Right lobe of liver (tissue), 6 donors: ENCODE results near the gene ATP4A. TPM values are rescaled to one million over a fixed set of nuclear protein-coding genes. Genes with fewer than 3 reads are reported as not detected.

Source experiments
- ATAC-seq, 4 donors: fragments of 200-7000 bp; cut with Tn5 transposase; one replicate each; pipeline ENCODE4 v1.9.1; 2020; ENCODE audit warnings: mild to moderate bottlenecking in 4 of 4, moderate library complexity in 4 of 4
- DNase-seq, 3 donors: peaks; one replicate each; pipeline ENCODE4 v3.0.0-alpha.2; 2020
- H3K27ac ChIP-seq, 3 donors: fragments of 200-600 bp; one replicate each; pipeline ENCODE4 v1.8.0; 2022
- H3K27me3 ChIP-seq, 2 donors: fragments of 200-600 bp; one replicate each; pipeline ENCODE4 v1.8.0; 2022
- H3K36me3 ChIP-seq, 4 donors: fragments of 200-600 bp; sonication (generic) in 1 of 4; one replicate each; pipeline versions ENCODE4 v1.5.1 to v1.8.0; 2017 to 2022; ENCODE audit warnings: control low read depth in 1 of 4
- H3K4me1 ChIP-seq, 4 donors: fragments of 200-600 bp; sonication (generic) in 1 of 4; one replicate each; pipeline versions ENCODE4 v1.5.1 to v1.8.0; 2017 to 2022; ENCODE audit warnings: control low read depth in 1 of 4
- H3K4me3 ChIP-seq, 3 donors: fragments of 200-600 bp; one replicate each; pipeline ENCODE4 v1.8.0; 2022
- H3K9me3 ChIP-seq, 4 donors: fragments of 200-600 bp; sonication (generic) in 1 of 4; one replicate each; pipeline versions ENCODE4 v1.5.1 to v1.8.0; 2017 to 2022; ENCODE audit warnings: control low read depth in 1 of 4
- POLR2A ChIP-seq: fragments of 450-650 bp; IDR thresholded peaks from one replicate; pipeline ENCODE4 v1.6.1; 2017; ENCODE audit warnings: antibody characterized with exemption, mild to moderate bottlenecking
- WGBS: methylation state at CpG from one replicate; pipeline ENCODE4 v1.1.6; 2018; ENCODE audit warnings: low coverage, low lambda C conversion rate; ENCODE audit not compliant: insufficient coverage; ENCODE audit errors: missing lambda C conversion rate; 5-methylcytosine and 5-hydroxymethylcytosine counted together
- intact Hi-C, 2 donors: fragments of 100-400 bp; cut with DNase I; formaldehyde crosslinking; loops; one replicate each; pipeline versions ENCODE4 v1.11.2 to v1.14.1; 2022
- total RNA-seq, 6 experiments: library from RNA; depleted of rRNA in 2 of 6; stranded (reverse); fragments of >200 nt in 2 of 6; fragmentation: NEBNext Ultra II Directional in 3 of 6; extraction: Animal tissue kit (Norgen Biotek cat#: 25700) in 3 of 6; gene quantifications; one replicate each; pipeline versions ENCODE4 v1.1.0 to v1.2.4, GENCODE V29; 2016 to 2023
- TF ChIP-seq, protein P1 (sequence below), 4 donors: fragments of 200-600 bp in 3 of 4; fragments of 450-650 bp in 1 of 4; IDR thresholded peaks; one replicate each; pipeline versions ENCODE4 v1.5.1 to v1.8.0; 2016 to 2022; ENCODE audit warnings: antibody characterized with exemption in 4 of 4, mild to moderate bottlenecking in 2 of 4
- donor health status: DM: no; HTN: yes; CAD: no.
- donor health status: DM: no; HTN: no; CAD: no.
- donor health status: DM: no; HTN: no; CAD: no.
- donor health status: DM: no; HTN: yes; CAD: no.
- donor health status: DM: no; HTN: yes; CAD: no.

Gene ATP4A
- total RNA-seq, 6 experiments from 2014 or later, result 0.06 TPM; not detected in 5

DNA sequence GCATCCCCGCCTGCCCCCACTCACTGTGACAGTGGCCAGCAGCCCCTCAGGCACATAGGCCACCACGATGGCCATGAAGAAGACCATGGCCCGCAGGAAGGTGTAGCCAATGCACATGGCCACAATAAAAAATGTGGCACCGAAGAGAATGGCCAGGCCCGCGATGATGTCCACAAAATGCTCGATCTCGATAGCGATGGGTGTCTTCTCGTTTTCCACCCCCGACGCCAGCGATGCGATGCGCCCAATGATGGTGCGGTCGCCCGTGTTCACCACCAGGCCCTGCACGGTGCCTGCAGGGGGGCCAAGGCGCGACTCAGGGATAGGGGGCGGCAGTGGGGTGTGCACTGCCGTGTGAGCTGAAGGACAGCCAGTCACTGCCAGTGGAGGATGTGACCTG, 3.7 kb downstream of the ATP4A start:
- H3K9me3 ChIP-seq, result no peaks in the 10 kb centered on the region
- no peak for ATAC-seq
- 70% methylated on average over 4 of the region's 23 CpGs for WGBS
- H3K27me3 ChIP-seq, result no peaks in the 10 kb centered on the region
- H3K27ac ChIP-seq, result no peak overlapping the region
- no peak overlapping the region for H3K4me3 ChIP-seq
- H3K4me1 ChIP-seq, result no peaks in the 10 kb centered on the region
- intact Hi-C loops, result no loop called here
- no peaks in the 10 kb centered on the region for H3K36me3 ChIP-seq
- DNase-seq, result no peak
- no peak for TF ChIP-seq POLR2A
- TF ChIP-seq, protein P1, sequence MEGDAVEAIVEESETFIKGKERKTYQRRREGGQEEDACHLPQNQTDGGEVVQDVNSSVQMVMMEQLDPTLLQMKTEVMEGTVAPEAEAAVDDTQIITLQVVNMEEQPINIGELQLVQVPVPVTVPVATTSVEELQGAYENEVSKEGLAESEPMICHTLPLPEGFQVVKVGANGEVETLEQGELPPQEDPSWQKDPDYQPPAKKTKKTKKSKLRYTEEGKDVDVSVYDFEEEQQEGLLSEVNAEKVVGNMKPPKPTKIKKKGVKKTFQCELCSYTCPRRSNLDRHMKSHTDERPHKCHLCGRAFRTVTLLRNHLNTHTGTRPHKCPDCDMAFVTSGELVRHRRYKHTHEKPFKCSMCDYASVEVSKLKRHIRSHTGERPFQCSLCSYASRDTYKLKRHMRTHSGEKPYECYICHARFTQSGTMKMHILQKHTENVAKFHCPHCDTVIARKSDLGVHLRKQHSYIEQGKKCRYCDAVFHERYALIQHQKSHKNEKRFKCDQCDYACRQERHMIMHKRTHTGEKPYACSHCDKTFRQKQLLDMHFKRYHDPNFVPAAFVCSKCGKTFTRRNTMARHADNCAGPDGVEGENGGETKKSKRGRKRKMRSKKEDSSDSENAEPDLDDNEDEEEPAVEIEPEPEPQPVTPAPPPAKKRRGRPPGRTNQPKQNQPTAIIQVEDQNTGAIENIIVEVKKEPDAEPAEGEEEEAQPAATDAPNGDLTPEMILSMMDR (IDR thresholded peaks at IDR 0.05), result no peak

DNA sequence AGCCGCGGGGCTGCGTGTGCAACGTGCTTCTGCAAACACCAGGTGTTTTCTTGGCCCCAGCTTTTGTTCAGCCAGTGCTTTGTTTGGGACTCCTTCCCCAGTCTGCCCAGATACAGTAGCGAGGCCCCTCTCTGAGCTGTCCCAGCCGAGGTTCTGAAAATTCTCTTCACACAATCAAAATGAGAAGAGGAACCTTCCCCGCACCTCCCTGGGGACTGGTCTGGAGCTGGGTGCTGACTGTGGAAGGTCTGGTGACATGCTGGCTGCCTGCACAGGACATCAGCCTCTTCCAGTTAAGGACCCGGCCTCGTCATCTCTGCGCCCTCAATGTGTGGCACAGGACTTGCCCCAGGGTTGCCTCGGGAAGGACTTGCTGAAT, 4.2 kb downstream of the ATP4A start:
- no peak for ATAC-seq
- H3K4me1 ChIP-seq, result no peaks in the 10 kb centered on the region
- H3K36me3 ChIP-seq, result no peaks in the 10 kb centered on the region
- WGBS, result 48% methylated on average over 7 of the region's 11 CpGs
- H3K4me3 ChIP-seq, result no peak overlapping the region
- intact Hi-C loops, result no loop called here
- no peak for DNase-seq
- H3K27me3 ChIP-seq, result no peaks in the 10 kb centered on the region
- H3K9me3 ChIP-seq, result no peaks in the 10 kb centered on the region
- no peak for TF ChIP-seq POLR2A
- TF ChIP-seq, protein P1 (IDR thresholded peaks at IDR 0.05), result no peak
- no peak overlapping the region for H3K27ac ChIP-seq

DNA sequence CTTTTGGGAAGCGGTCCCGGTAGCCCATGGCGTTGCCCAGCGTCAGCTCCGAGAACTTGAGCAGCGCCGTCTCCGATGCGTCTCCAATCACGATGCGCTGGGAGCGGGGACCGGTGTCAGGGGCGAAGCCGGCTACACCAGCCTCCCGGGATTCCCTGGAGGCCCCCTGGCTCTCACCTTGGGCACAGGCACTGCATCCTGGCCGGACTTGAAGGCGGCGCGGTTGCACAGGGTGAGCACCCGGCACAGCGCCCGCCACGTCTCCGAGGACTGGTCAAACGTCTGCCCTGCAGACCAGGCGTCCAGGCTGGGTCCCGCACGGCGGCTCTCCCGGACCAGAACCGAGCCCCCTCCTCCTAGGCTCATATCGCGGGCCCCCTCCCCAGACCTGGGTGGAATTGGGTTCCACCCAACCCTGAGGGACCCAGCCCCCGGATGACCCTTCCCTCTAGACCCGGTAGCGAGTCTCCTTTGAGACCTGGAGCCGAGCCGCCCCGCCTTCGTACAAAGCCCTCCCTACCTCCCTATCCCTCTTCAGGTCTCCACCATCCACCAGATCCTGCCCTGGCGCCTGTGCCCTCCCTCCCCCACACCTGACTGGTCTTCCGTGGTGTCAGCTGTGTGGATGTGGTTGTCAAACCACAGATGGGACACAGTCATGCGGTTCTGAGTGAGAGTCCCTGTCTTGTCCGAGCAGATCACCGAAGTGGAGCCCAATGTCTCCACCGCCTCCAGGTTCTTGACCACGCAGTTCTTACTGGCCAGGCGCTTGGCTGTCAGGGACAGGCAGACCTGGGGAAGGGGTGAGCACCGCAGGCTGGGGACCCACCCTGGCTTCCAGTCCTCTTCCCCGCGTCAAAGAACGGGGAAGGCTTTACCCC, 4.8 kb downstream of the ATP4A start:
- TF ChIP-seq POLR2A, result no peak
- TF ChIP-seq, protein P1 (IDR thresholded peaks at IDR 0.05), result no peak
- ATAC-seq, result no peak
- no peaks in the 10 kb centered on the region for H3K36me3 ChIP-seq
- no peak overlapping the region for H3K4me3 ChIP-seq
- no peaks in the 10 kb centered on the region for H3K27me3 ChIP-seq
- intact Hi-C loops, result no loop called here
- H3K9me3 ChIP-seq, result no peaks in the 10 kb centered on the region
- WGBS, result 42% methylated on average over 21 of the region's 53 CpGs
- H3K4me1 ChIP-seq, result no peaks in the 10 kb centered on the region
- H3K27ac ChIP-seq, result no peak overlapping the region
- peak in 1 of 3 donors; percentile 38 for DNase-seq

DNA sequence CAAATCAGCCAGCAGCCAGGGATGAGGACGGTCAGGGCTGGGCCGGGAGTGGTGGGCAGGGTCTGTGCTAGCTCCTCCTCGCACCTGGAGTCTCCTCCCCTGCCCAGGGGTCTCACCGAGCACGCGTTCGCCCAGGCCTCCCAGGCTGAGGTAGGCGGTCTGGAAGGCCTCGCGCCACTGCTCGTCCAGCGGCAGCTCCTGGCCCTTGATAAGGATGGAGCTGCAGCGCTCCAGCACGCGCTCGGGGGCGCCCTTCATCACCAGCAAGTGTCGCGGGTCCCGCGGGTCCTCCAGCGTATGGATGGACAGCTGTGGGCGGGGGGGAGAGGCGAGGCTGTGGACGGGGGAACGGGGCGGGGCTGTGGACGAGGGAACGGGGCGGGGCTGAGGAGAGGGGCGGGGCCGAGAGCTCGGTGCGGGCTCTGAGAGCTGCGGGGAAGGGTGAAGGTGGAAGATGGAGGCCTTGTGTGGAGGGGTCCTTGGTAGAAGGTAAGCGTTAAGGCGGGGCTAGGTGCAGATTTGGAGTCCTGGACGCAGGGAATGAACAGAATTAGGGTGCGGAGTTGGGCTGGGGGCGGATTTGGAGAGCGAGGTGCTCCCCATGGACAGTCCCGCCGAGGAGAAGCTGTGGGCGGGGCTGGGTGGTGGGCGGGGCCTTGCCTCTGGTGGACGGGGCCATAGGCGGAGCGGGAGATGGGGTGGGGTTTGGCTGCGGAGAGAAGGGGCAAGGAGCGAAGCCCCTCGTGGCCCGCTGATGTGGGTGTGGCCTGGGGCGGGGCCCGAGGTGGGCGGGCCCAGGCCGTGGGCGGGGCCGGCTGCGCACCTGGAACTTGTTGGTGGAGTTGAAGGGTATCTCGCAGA, 5.7 kb downstream of the ATP4A start:
- intact Hi-C loops, result no loop called here
- no peaks in the 10 kb centered on the region for H3K9me3 ChIP-seq
- ATAC-seq (peak; percentile 39 to 60 (median 52)), DNase-seq (peak in 2 of 3 donors; percentile 44 to 67)
- no peaks in the 10 kb centered on the region for H3K36me3 ChIP-seq
- WGBS, result 12% methylated on average over 29 of the region's 60 CpGs
- no peaks in the 10 kb centered on the region for H3K4me1 ChIP-seq
- H3K27ac ChIP-seq, result no peak overlapping the region
- H3K4me3 ChIP-seq, result no peak overlapping the region
- TF ChIP-seq, protein P1 (IDR thresholded peaks at IDR 0.05), result no peak
- no peak for TF ChIP-seq POLR2A
- no peaks in the 10 kb centered on the region for H3K27me3 ChIP-seq
